HCEC 1CT (cell line): ENCODE measurements around the gene HLA-DMB.
A peak's percentile ranks its signal among the peaks of the same experiment; 100 is the strongest.

Source experiments
- DNase-seq: peaks from one replicate; pipeline ENCODE4 v3.0.0-alpha.2; 2017

The HLA-DMB gene

GRCh38 chr6:32971581-32972352 lies 30.9 kb upstream of the HLA-DMB start:
- peak; percentile 98 for DNase-seq

- DNase-seq = no peak
These were observed 30.4 kb upstream of the HLA-DMB start for GRCh38 chr6:32971242-32971580.

GRCh38 chr6:32970413-32971241 lies 29.8 kb upstream of the HLA-DMB start:
- peak; percentile 90 for DNase-seq

GRCh38 chr6:32969685-32970412 lies 29.0 kb upstream of the HLA-DMB start:
- peak; percentile 98 for DNase-seq

- DNase-seq = peak; percentile 95
These were observed 28.2 kb upstream of the HLA-DMB start for GRCh38 chr6:32968867-32969684.

- DNase-seq = peak; percentile 94
These were observed 27.5 kb upstream of the HLA-DMB start, which contains the start of gene BRD2 for GRCh38 chr6:32968093-32968866. Gene BRD2 (plus strand): TSS chr6:32968594. CDS start chr6:32972899, 4,305 bp downstream.

- peak; percentile 67 for DNase-seq
These were observed 26.6 kb upstream of the HLA-DMB start for GRCh38 chr6:32967151-32968091.

- DNase-seq = no peak
These were observed 23.9 kb upstream of the HLA-DMB start for GRCh38 chr6:32964776-32965175.

- DNase-seq = no peak
These were observed 23.0 kb upstream of the HLA-DMB start for GRCh38 chr6:32963866-32964265.

- no peak for DNase-seq
These were observed 21.5 kb upstream of the HLA-DMB start for GRCh38 chr6:32962213-32962826.

- no peak for DNase-seq
These were observed 19.7 kb upstream of the HLA-DMB start for GRCh38 chr6:32960563-32960962.

GRCh38 chr6:32956176-32956575 lies 15.3 kb upstream of the HLA-DMB start:
- DNase-seq = no peak

- no peak for DNase-seq
These were observed 14.4 kb upstream of the HLA-DMB start for GRCh38 chr6:32954986-32955802.

- DNase-seq = no peak
These were observed 13.4 kb upstream of the HLA-DMB start for GRCh38 chr6:32954267-32954666.

GRCh38 chr6:32953775-32954174 lies 12.9 kb upstream of the HLA-DMB start:
- no peak for DNase-seq

- peak; percentile 98 for DNase-seq
These were observed 12.2 kb upstream of the HLA-DMB start, which contains the start of gene HLA-DMA for GRCh38 chr6:32952817-32953739. Gene HLA-DMA (minus strand): TSS chr6:32953097. CDS start chr6:32953036, 61 bp downstream.

GRCh38 chr6:32950449-32950848 lies 9.6 kb upstream of the HLA-DMB start:
- no peak for DNase-seq

- DNase-seq = no peak
These were observed 9.2 kb upstream of the HLA-DMB start for GRCh38 chr6:32950010-32950409.
